Stimulated activated memory B cell treated with anti-CD40 and anti-IgM and Interleukin-4, amounts not matched to agents 10 μg/mL and 1 μg/mL and 100 μg/mL, for 72 hours (primary cell): ENCODE data around the gene ZNF326.

Source experiments
- ATAC-seq: fragments of 150-1000 bp; cut with Tn5 transposase; 2 replicates; pipeline ENCODE4 v1.10.0; 2021
- H3K27ac Mint-ChIP-seq: one replicate; pipeline ENCODE4 v1.8.0; 2022; ENCODE audit warnings: mild to moderate bottlenecking, mixed read lengths
- H3K27me3 Mint-ChIP-seq: one replicate; pipeline ENCODE4 v1.8.0; 2022; ENCODE audit warnings: mixed read lengths
- H3K36me3 Mint-ChIP-seq: one replicate; pipeline ENCODE4 v1.8.0; 2022; ENCODE audit warnings: mixed read lengths
- H3K4me1 Mint-ChIP-seq: one replicate; pipeline ENCODE4 v1.8.0; 2022; ENCODE audit warnings: mixed read lengths
- H3K4me3 Mint-ChIP-seq: one replicate; pipeline ENCODE4 v1.8.0; 2022; ENCODE audit warnings: mild to moderate bottlenecking, moderate library complexity, mixed read lengths
- H3K9me3 Mint-ChIP-seq: one replicate; pipeline ENCODE4 v1.8.0; 2022; ENCODE audit warnings: mixed read lengths

ZNF326 gene, protein sequence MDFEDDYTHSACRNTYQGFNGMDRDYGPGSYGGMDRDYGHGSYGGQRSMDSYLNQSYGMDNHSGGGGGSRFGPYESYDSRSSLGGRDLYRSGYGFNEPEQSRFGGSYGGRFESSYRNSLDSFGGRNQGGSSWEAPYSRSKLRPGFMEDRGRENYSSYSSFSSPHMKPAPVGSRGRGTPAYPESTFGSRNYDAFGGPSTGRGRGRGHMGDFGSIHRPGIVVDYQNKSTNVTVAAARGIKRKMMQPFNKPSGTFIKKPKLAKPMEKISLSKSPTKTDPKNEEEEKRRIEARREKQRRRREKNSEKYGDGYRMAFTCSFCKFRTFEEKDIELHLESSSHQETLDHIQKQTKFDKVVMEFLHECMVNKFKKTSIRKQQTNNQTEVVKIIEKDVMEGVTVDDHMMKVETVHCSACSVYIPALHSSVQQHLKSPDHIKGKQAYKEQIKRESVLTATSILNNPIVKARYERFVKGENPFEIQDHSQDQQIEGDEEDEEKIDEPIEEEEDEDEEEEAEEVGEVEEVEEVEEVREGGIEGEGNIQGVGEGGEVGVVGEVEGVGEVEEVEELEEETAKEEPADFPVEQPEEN

DNA sequence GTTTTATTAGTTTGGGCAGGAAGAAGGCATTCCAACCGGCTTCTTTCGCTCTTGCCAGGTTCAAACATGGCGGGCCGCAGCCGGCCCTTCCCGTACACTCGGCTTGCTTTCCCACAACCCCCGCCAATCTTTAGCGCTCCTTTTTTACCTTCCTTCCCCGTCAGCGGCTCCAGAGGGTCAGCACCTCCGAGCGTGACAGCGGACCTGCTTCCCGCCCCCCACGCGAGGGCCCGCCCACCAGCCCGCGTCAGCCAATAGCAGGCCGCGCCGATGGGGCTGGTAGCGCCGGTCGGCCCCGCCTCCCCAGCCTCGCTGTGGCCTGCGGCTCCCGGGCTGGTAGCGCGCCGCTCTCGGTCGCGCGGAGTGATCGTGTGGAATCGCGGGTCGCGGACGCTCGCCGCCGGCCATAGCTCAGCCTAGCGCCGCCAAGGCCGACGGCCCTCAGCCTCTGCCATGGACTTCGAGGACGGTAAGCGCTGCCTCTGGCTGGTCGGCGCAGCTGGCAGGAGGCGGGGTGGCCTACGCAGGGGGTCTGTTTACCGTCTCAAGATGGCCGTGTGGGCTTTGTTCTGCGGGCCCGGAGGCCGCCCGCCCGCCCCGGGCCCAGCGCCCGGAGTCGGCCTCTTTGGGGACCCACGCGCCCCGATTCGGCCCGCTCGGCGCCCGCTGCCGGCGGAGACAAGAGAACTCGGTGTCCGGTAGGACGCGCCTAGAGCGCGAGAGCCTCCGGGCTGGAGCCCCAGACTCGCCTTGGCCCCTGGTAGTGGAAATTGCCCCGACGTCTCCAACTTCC is at the start of gene ZNF326:
TSS of gene ZNF326 (plus strand) at position 306 of the 793 bp plus-strand sequence. CDS start at position 454, 148 bp downstream.
- Mint-ChIP-seq H3K9me3 (no peaks in the 10 kb centered on the region), H3K36me3 (peaks cover 17% of the 10 kb centered on the region), H3K4me3 (peak within 1 kb of the TSS; percentile 90), H3K27ac (peak within 1 kb of the TSS; percentile 92), H3K4me1 (peaks cover 31% of the 10 kb centered on the region), H3K27me3 (no peaks in the 10 kb centered on the region)
- peak; percentile 99 for ATAC-seq

DNA sequence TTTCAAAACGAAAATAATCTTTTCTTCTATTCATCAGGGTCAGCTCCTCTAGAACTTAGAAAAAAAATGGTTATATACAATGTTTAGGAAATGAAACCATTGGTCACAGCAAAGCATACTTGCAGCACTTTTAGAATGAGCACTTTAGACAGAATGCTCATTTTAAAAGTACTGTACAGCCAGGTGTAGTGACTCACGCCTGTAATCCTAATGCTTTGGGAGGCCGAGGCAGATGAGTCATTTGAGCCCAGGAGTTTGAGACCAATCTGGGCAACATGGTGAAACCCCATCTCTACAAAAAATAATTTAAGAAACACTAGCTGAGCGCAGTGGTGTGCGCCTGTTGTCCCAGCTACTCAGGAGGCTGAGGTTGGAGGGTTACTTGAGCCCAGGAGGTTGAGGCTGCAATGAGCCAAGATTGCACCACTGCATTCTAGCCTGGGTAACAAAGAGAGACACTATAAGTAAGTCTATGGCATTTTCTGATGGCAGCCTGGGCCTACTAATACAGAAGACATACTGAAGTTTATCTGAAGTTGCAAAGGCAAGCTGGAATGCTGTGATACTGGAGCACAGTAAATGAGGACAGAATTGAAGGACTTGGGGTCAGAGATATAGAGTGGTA is 48.9 kb upstream of the ZNF326 start:
- no peaks in the 10 kb centered on the region for H3K36me3 Mint-ChIP-seq
- H3K4me1 Mint-ChIP-seq, result peaks cover 10% of the 10 kb centered on the region
- no peaks in the 10 kb centered on the region for H3K27me3 Mint-ChIP-seq
- no peak overlapping the region for H3K4me3 Mint-ChIP-seq
- no peaks in the 10 kb centered on the region for H3K9me3 Mint-ChIP-seq
- peak; percentile 72 for ATAC-seq
- no peak overlapping the region for H3K27ac Mint-ChIP-seq

DNA sequence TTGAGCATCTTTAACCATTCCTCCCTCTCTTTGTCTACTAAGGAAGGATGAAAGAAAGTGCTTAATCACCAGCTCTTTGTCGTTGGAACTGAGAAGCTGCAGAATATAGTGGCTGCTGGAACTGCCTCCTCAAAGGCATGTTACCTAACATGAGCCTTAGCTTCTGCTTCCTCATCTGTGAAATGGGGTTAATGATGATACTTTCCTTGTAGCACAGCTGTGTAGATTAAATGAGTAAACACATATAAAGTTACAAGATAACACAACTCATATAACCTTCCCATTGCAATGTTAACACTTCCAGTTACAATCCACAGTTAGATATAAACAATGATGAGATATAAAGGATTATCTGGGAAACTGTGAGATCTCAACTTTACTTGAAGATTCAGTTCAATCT is 48.4 kb upstream of the ZNF326 start:
- H3K36me3 Mint-ChIP-seq, result no peaks in the 10 kb centered on the region
- no peak for ATAC-seq
- peaks cover 7% of the 10 kb centered on the region for H3K4me1 Mint-ChIP-seq
- no peaks in the 10 kb centered on the region for H3K27me3 Mint-ChIP-seq
- H3K9me3 Mint-ChIP-seq, result no peaks in the 10 kb centered on the region
- no peak overlapping the region for H3K27ac Mint-ChIP-seq
- no peak overlapping the region for H3K4me3 Mint-ChIP-seq

GRCh38 chr1:89948722-89949345 is 46.1 kb upstream of the ZNF326 start:
- Mint-ChIP-seq H3K4me1 (peaks cover 11% of the 10 kb centered on the region), H3K4me3 (no peak overlapping the region), H3K27ac (no peak overlapping the region), H3K36me3 (no peaks in the 10 kb centered on the region), H3K27me3 (no peaks in the 10 kb centered on the region), H3K9me3 (no peaks in the 10 kb centered on the region)
- ATAC-seq, result no peak

GRCh38 chr1:89949991-89950624 is 44.8 kb upstream of the ZNF326 start:
- no peak overlapping the region for H3K27ac Mint-ChIP-seq

DNA sequence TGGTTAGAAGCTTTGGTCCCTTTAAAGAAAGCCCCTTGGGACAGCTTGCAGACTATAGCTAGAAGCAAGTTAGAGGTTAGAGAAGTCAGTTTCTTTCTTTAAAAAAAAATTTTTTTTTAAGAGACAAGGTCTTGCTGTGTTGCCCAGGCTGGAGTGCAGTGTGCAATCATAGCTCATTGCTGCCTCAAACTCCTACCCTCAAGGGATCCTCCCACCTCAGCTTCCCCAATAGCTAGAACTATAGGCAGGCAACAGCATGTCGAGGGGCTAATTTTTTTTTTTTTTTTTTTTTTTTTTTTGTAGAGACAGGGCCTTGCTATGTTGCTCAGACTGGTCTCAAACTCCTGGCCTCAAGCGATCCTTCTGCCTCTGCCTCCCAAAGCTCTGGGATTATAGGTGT is 44.2 kb upstream of the ZNF326 start:
- Mint-ChIP-seq H3K27ac (no peak overlapping the region), H3K27me3 (no peaks in the 10 kb centered on the region), H3K36me3 (no peaks in the 10 kb centered on the region), H3K9me3 (no peaks in the 10 kb centered on the region), H3K4me3 (no peak overlapping the region), H3K4me1 (peaks cover 11% of the 10 kb centered on the region)
- no peak for ATAC-seq

More at GRCh38 chr1:89949991-89950624, 44.8 kb upstream of the ZNF326 start:
- Mint-ChIP-seq H3K4me3 (no peak overlapping the region), H3K4me1 (peaks cover 11% of the 10 kb centered on the region), H3K36me3 (no peaks in the 10 kb centered on the region), H3K27me3 (no peaks in the 10 kb centered on the region), H3K9me3 (no peaks in the 10 kb centered on the region)
- no peak for ATAC-seq

DNA sequence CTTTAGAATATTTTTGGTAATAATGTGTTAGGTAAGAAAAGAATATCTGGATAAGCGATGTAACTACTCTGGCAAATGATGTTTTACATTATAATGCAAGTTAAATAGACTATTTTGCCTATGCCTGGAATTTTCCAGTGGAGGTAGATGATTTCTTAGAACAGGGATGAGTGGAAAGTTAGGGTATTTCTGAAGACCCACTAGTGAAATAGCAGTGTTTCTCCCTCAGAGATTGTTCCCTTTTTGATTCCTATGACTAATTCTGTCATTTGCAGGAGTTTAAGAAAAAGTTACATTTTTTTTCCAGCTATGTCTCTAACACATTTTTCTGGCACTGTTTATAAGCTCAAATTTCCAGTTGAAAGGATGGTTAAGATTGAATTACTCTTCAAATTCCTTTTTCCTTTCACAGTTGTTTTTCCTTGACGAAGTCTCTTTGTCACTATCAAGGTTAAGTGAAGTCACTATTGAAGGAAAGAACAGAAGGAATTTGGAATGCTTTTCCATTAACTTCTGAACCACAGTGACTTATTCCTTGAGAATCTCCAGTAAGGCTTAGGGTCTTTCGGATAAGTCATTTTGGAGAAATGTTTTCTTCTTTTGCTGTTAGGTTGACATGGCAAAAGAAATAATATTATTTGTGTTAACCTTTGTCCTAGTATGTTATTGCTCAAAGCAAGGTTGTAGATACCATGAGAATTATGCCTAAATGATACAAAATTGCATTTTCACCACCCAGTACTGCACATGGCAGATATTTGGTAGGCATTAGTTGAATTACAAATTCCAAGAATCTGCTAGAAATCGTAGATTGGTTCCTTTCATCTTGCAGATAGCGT is 42.9 kb upstream of the ZNF326 start:
- peaks cover 5% of the 10 kb centered on the region for H3K4me1 Mint-ChIP-seq
- no peak overlapping the region for H3K27ac Mint-ChIP-seq
- no peak overlapping the region for H3K4me3 Mint-ChIP-seq
- no peak for ATAC-seq
- H3K27me3 Mint-ChIP-seq, result no peaks in the 10 kb centered on the region
- H3K9me3 Mint-ChIP-seq, result no peaks in the 10 kb centered on the region
- H3K36me3 Mint-ChIP-seq, result no peaks in the 10 kb centered on the region

DNA sequence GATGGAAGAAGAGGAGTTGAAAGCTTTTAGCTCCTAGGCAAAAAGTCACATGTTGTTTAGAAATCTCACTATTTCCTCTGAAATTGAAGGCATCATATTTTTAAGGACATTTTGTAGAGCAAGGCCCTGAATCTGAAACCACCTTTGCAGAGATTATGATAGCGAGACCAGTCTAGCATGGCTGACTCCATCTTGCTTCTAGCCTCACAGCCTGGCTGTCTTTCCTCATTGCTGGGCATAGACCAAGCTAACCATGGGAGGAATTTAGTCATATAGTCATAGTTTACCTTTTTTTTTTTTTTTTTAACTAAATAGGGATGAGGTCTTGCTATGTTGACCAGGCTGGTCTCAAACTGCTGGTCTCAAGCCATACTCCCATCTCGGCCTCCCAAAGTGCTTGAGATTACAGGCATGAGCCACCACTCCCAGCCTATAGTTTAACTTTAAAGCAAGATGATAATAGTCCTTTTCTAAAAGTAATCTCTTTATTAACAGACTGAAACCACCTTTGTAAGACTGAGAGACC is 42.2 kb upstream of the ZNF326 start:
- H3K36me3 Mint-ChIP-seq, result no peaks in the 10 kb centered on the region
- no peaks in the 10 kb centered on the region for H3K9me3 Mint-ChIP-seq
- H3K27ac Mint-ChIP-seq, result no peak overlapping the region
- H3K27me3 Mint-ChIP-seq, result peaks cover 4% of the 10 kb centered on the region
- peaks cover 5% of the 10 kb centered on the region for H3K4me1 Mint-ChIP-seq
- no peak for ATAC-seq
- no peak overlapping the region for H3K4me3 Mint-ChIP-seq

DNA sequence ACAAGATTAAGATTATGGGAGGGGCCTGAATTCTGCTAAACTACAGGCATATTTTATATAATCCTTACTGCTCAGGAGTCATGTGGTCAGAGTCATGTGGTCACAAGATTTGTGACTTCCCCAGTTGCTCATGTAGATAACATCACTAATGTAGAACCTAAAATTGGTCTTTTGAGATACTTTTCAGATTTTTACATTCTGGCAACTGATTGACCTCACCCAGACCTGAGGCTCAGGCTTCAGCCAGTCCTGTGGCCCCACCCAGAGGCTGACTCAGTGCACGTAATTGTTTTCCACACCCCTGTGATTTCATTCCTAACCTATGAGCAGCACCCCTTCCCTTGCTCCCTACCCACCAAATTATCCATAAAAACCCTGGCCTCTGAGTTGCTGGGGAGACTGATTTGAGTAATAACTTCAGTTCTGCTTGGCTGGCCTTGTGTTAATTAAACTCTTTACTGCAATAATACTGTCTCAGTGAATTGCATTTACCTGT is 41.7 kb upstream of the ZNF326 start:
- Mint-ChIP-seq H3K4me1 (peaks cover 5% of the 10 kb centered on the region), H3K27ac (no peak overlapping the region), H3K36me3 (peaks cover 4% of the 10 kb centered on the region), H3K4me3 (no peak overlapping the region), H3K9me3 (no peaks in the 10 kb centered on the region), H3K27me3 (peaks cover 9% of the 10 kb centered on the region)
- no peak for ATAC-seq

DNA sequence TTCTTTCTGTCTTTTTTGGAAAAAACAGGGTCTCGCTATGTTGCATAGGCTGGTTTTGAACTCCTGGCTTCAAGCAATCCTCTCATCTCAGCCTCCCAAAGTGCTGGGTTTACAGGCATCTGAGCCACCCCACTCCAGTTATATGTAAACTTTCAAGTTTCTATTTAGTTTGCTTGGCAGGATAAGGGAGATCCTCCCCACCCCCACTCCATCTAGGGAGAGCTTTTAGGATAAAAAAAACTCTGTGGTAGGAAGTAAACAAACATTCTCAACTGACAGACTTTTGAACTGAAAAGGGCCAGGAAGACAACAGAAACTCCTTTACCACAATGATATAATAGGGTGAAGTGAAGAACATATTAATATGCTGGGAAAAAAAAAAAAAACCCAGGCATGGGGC is 41.0 kb upstream of the ZNF326 start:
- Mint-ChIP-seq H3K36me3 (peaks cover 6% of the 10 kb centered on the region), H3K4me3 (no peak overlapping the region), H3K27ac (no peak overlapping the region), H3K9me3 (no peaks in the 10 kb centered on the region), H3K4me1 (peaks cover 5% of the 10 kb centered on the region), H3K27me3 (peaks cover 14% of the 10 kb centered on the region)
- no peak for ATAC-seq

DNA sequence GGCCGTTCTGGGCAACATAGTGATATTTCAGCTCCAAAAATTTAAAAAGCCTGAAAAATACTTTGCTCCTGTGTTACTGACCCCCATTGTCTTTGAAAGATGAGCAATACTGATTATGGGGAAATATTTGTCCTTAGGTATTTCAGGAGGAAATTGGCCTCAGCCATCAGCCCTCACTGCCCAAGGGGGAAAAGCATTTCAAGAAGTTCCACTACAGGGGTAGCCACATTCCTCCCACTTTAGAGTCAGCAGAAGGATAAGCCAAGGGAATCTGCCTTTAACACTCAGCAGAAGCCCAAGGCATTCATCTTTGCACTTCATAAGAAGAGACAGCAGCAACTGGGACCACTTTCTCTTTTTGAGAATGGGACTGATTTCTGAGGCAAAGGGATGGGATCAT is 40.5 kb upstream of the ZNF326 start:
- Mint-ChIP-seq H3K4me1 (peaks cover 5% of the 10 kb centered on the region), H3K27ac (no peak overlapping the region), H3K4me3 (no peak overlapping the region), H3K27me3 (peaks cover 17% of the 10 kb centered on the region), H3K9me3 (no peaks in the 10 kb centered on the region), H3K36me3 (peaks cover 6% of the 10 kb centered on the region)
- no peak for ATAC-seq

DNA sequence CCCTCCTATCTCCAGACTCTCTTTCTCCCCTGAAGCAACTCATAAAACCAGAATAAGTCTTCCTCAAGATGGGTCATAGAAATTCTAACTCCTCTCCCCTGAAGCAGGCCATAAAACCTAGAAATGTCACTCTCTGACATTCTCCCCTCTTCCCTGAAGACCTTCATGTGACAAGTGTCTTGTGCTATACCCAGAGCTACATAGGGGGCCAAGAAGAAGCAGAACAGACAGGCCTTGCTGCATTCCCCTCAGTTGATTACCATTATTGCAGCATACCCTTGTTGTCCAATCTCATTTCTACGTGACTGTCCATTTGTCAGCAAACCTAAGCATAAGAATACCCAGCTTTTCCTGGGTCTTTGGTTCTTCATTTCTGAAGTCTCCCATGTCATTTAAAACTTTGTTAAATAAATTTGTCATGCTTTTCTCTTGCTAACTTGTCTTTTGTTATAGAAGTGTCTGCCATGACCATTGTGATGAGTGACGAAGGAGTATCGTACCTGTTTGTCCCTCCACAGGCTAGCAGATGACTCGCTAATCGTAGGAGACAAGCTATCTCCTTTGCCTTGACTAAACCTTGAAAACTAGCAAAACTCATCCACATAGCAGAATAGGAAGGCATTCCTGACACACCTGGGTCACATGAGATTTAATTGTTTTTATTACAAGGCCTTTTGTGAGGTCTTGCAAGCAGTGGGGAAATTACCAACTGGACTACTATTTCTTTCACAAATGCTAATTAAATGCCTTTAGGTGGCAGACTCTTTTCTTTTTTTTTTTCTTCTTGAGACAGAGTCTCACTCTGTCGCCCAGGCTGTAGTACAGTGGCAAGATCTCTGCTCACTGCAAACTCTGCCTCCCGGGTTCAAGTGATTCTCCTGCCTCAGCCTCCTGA is 39.4 kb upstream of the ZNF326 start:
- Mint-ChIP-seq H3K27me3 (peaks cover 23% of the 10 kb centered on the region), H3K9me3 (no peaks in the 10 kb centered on the region)

GRCh38 chr1:89957107-89957506 is 37.8 kb upstream of the ZNF326 start:
- Mint-ChIP-seq H3K27ac (no peak overlapping the region), H3K4me1 (peaks cover 8% of the 10 kb centered on the region), H3K9me3 (no peaks in the 10 kb centered on the region), H3K27me3 (peaks cover 26% of the 10 kb centered on the region), H3K36me3 (peaks cover 6% of the 10 kb centered on the region), H3K4me3 (no peak overlapping the region)
- no peak for ATAC-seq

More for the DNA sequence above, 39.4 kb upstream of the ZNF326 start:
- no peak for ATAC-seq
- no peak overlapping the region for H3K4me3 Mint-ChIP-seq
- peaks cover 5% of the 10 kb centered on the region for H3K4me1 Mint-ChIP-seq
- peaks cover 6% of the 10 kb centered on the region for H3K36me3 Mint-ChIP-seq
- H3K27ac Mint-ChIP-seq, result no peak overlapping the region
